GM12801 (cell line): ENCODE data around the gene OR10J1.

Experiments
- CTCF ChIP-seq: IDR thresholded peaks from one replicate; pipeline ENCODE4 v1.5.1; 2011; ENCODE audit warnings: control low read depth; ENCODE audit not compliant: insufficient read length; ENCODE audit errors: extremely low read depth

Gene OR10J1

GRCh38 chr1:159459551-159459950, 20.0 kb downstream of the OR10J1 start:
- no peak for TF ChIP-seq CTCF

GRCh38 chr1:159465191-159465603, 25.7 kb downstream of the OR10J1 start:
- TF ChIP-seq CTCF, result no peak

GRCh38 chr1:159468321-159468720, 28.8 kb downstream of the OR10J1 start:
- TF ChIP-seq CTCF, result no peak

GRCh38 chr1:159469921-159470533, 30.5 kb downstream of the OR10J1 start:
- no peak for TF ChIP-seq CTCF

- no peak for TF ChIP-seq CTCF
Measured at GRCh38 chr1:159473335-159473734, 33.8 kb downstream of the OR10J1 start.

- TF ChIP-seq CTCF, result no peak
Measured at GRCh38 chr1:159474926-159475325, 35.4 kb downstream of the OR10J1 start.

- TF ChIP-seq CTCF, result no peak
Measured at GRCh38 chr1:159483501-159483900, 44.0 kb downstream of the OR10J1 start.
